HepG2 (cell line): ENCODE measurements around the gene BRMS1. TPM values are rescaled to one million over a fixed set of nuclear protein-coding genes. Genes with fewer than 3 reads are reported as not detected.

ENCODE experiments used
- ATAC-seq: fragments of 200-7000 bp; cut with Tn5 transposase; 3 replicates; pipeline ENCODE4 v1.9.1; 2020; ENCODE audit warnings: mild to moderate bottlenecking, moderate library complexity
- BruUV-seq: library from RNA; stranded (reverse); fragments of 400-500 nt; replicated peaks from 2 replicates; lab custom pipeline; 2021; lab: Mats Ljungman, UMichigan
- CTCF ChIA-PET: fragments of 300-600 bp; formaldehyde crosslinking; extraction: SDS; loops from one replicate; lab custom pipeline; 2021; ENCODE audit warnings: low total read pairs, inconsistent platforms, low intra/inter-chr PET ratio; lab: Yijun Ruan, JAX
- POLR2A ChIA-PET: fragments of 350-600 bp; sonication (Branson Sonifier 250); formaldehyde crosslinking; loops from one replicate; lab custom pipeline; 2020; ENCODE audit warnings: antibody characterized with exemption, inconsistent platforms; lab: Yijun Ruan, JAX
- DNase-seq: peaks from one replicate; pipeline ENCODE4 v3.0.0-alpha.2; 2015; ENCODE audit warnings: low spot score
- FAIRE-seq: peaks from 3 replicates; lab custom pipeline; 2011; peaks lifted over from hg19 to GRCh38; lab: Jason Lieb, UNC
- H2AFZ ChIP-seq: one replicate; pipeline ENCODE4 v1.6.1; 2011; ENCODE audit warnings: low read length, inconsistent platforms
- H3K27ac ChIP-seq: fragments of 300-600 bp; 3 replicates; pipeline ENCODE4 v1.8.0; 2011; ENCODE audit warnings: mixed run types, mild to moderate bottlenecking, mixed read lengths, low read length, inconsistent platforms; ENCODE audit not compliant: insufficient read depth; ENCODE audit errors: extremely low read length
- H3K27me3 ChIP-seq, 2 experiments: fragments of 200-600 bp in 1 of 2; 2 replicates in 1 of 2; 3 replicates in 1 of 2; pipeline versions ENCODE4 v1.6.0 to v1.8.0; 2011; ENCODE audit warnings: low read length in 2 of 2, mild to moderate bottlenecking in 2 of 2, moderate library complexity in 2 of 2, inconsistent platforms in 1 of 2; ENCODE audit not compliant: insufficient read depth in 2 of 2, control insufficient read depth in 1 of 2
- H3K36me3 ChIP-seq, 2 experiments: fragments of 200-600 bp in 1 of 2; replicated peaks in 1 of 2; 2 replicates in 1 of 2; 3 replicates in 1 of 2; pipeline versions ENCODE4 v1.5.1 to v1.8.0; 2011; ENCODE audit warnings: low read length in 2 of 2, inconsistent platforms in 1 of 2; ENCODE audit not compliant: insufficient read depth in 2 of 2, control insufficient read depth in 1 of 2
- H3K4me1 ChIP-seq: 2 replicates; pipeline ENCODE4 v1.5.1; 2012; ENCODE audit warnings: low read length, inconsistent platforms; ENCODE audit not compliant: insufficient read depth
- H3K4me2 ChIP-seq: 2 replicates; pipeline ENCODE4 v1.6.0; 2011; ENCODE audit warnings: low read depth, low read length, inconsistent platforms
- H3K4me3 ChIP-seq, 3 experiments: fragments of 200-600 bp in 1 of 3; sonication (generic), shearing (Covaris generic) in 1 of 3; replicated peaks in 1 of 3; 2 replicates each; pipeline ENCODE4 v1.5.1; 2011 to 2016; ENCODE audit warnings: low read length in 3 of 3, inconsistent platforms in 2 of 3, low read depth in 2 of 3, mild to moderate bottlenecking in 2 of 3, control low read depth in 1 of 3, mixed read lengths in 1 of 3; ENCODE audit not compliant: insufficient read depth in 1 of 3
- H3K79me2 ChIP-seq: one replicate; pipeline ENCODE4 v1.6.1; 2011; ENCODE audit warnings: low read length, inconsistent platforms; ENCODE audit not compliant: insufficient read depth
- H3K9ac ChIP-seq: 2 replicates; pipeline ENCODE4 v1.6.0; 2011; ENCODE audit warnings: mild to moderate bottlenecking, low read depth, low read length, inconsistent platforms; ENCODE audit not compliant: insufficient read depth
- H3K9me3 ChIP-seq: 2 replicates; pipeline ENCODE4 v1.5.1; 2012; ENCODE audit warnings: mild to moderate bottlenecking, low read length
- H4K20me1 ChIP-seq: 2 replicates; pipeline ENCODE4 v1.6.0; 2011; ENCODE audit warnings: inconsistent platforms, mild to moderate bottlenecking, low read length, moderate library complexity; ENCODE audit not compliant: insufficient read depth
- CCDC6 ChIP-seq: sonication (generic); formaldehyde crosslinking; IDR thresholded peaks from 2 replicates; pipeline ENCODE4 v1.8.1; 2022; ENCODE audit warnings: mild to moderate bottlenecking, missing genetic modification reagents, moderate library complexity
- EP300 ChIP-seq, 3 experiments: sonication (generic) in 1 of 3; formaldehyde crosslinking in 1 of 3; IDR thresholded peaks; 2 replicates each; pipeline versions ENCODE4 v1.5.1 to v1.6.1; 2011 to 2020; ENCODE audit warnings: low read depth in 2 of 3, low read length in 2 of 3, borderline replicate concordance in 1 of 3, improper control_type of control experiment in 1 of 3, mild to moderate bottlenecking in 1 of 3, missing genetic modification reagents in 1 of 3, moderate library complexity in 1 of 3
- NR2F6 ChIP-seq, 2 experiments: IDR thresholded peaks; 2 replicates each; pipeline ENCODE4 v1.6.1; 2016; ENCODE audit warnings: antibody characterized with exemption in 1 of 2, mild to moderate bottlenecking in 1 of 2
- RNF219 ChIP-seq: sonication (generic); formaldehyde crosslinking; IDR thresholded peaks from 2 replicates; pipeline ENCODE4 v1.5.0; 2020; ENCODE audit warnings: mild to moderate bottlenecking, missing genetic modification reagents
- TAF1 ChIP-seq: sonication (generic); formaldehyde crosslinking; IDR thresholded peaks from 2 replicates; pipeline ENCODE4 v1.4.0; 2020; ENCODE audit warnings: missing genetic modification reagents
- YEATS4 ChIP-seq: sonication (generic); formaldehyde crosslinking; IDR thresholded peaks from 2 replicates; pipeline ENCODE4 v1.4.0; 2020; ENCODE audit warnings: missing genetic modification reagents, borderline replicate concordance
- ZBTB37 ChIP-seq: sonication (generic); formaldehyde crosslinking; IDR thresholded peaks from 2 replicates; pipeline ENCODE4 v1.4.0; 2020; ENCODE audit warnings: mild to moderate bottlenecking, missing genetic modification reagents
- ZFP82 ChIP-seq: sonication (generic); formaldehyde crosslinking; IDR thresholded peaks from 2 replicates; pipeline ENCODE4 v1.5.1; 2020; ENCODE audit warnings: mild to moderate bottlenecking, missing genetic modification reagents, borderline replicate concordance
- ZFX ChIP-seq: sonication (generic); formaldehyde crosslinking; IDR thresholded peaks from 2 replicates; pipeline ENCODE4 v1.4.0; 2020; ENCODE audit warnings: mild to moderate bottlenecking, low read depth, missing genetic modification reagents, moderate library complexity
- ZNF496 ChIP-seq: sonication (generic); formaldehyde crosslinking; IDR thresholded peaks from 2 replicates; pipeline ENCODE4 v1.8.1; 2023; ENCODE audit warnings: mild to moderate bottlenecking, moderate library complexity, missing genetic modification reagents; ENCODE audit not compliant: insufficient replicate concordance
- ZNF552 ChIP-seq: sonication (generic); formaldehyde crosslinking; IDR thresholded peaks from 2 replicates; pipeline ENCODE4 v1.9.0; 2022; ENCODE audit warnings: missing genetic modification reagents, mild to moderate bottlenecking, borderline replicate concordance
- ZNF670 ChIP-seq: sonication (generic); formaldehyde crosslinking; IDR thresholded peaks from 2 replicates; pipeline ENCODE4 v1.8.0; 2022; ENCODE audit warnings: mild to moderate bottlenecking, missing genetic modification reagents, borderline replicate concordance
- ZNF691 ChIP-seq: sonication (generic); formaldehyde crosslinking; IDR thresholded peaks from 2 replicates; pipeline ENCODE4 v1.4.0; 2020; ENCODE audit warnings: missing genetic modification reagents, low read depth, mild to moderate bottlenecking, borderline replicate concordance
- ZNF816 ChIP-seq: sonication (generic); formaldehyde crosslinking; IDR thresholded peaks from 2 replicates; pipeline ENCODE4 v1.8.0; 2022; ENCODE audit warnings: missing genetic modification reagents, mild to moderate bottlenecking, borderline replicate concordance
- ZNF883 ChIP-seq: sonication (generic); formaldehyde crosslinking; IDR thresholded peaks from 2 replicates; pipeline ENCODE4 v1.5.1; 2020; ENCODE audit warnings: mild to moderate bottlenecking, missing genetic modification reagents; ENCODE audit errors: not compliant biosample characterization
- ZSCAN21 ChIP-seq: sonication (generic); formaldehyde crosslinking; IDR thresholded peaks from 2 replicates; pipeline ENCODE4 v1.8.0; 2022; ENCODE audit warnings: mild to moderate bottlenecking, missing genetic modification reagents, moderate library complexity, borderline replicate concordance
- WGBS: methylation state at CpG from one replicate; pipeline ENCODE4 v1.1.6; 2017; ENCODE audit warnings: low lambda C conversion rate; 5-methylcytosine and 5-hydroxymethylcytosine counted together
- in situ Hi-C: cut with HindIII; loops from 2 replicates; pipeline ENCODE4 v1.10.0; 2017; ENCODE audit warnings: low pct_unique_long_range_greater_than_20kb; ENCODE audit not compliant: extremely low pct_ligation_motif_present
- intact Hi-C: fragments of 100-400 bp; cut with micrococcal nuclease; formaldehyde crosslinking; loops from one replicate; pipeline ENCODE4 v1.10.0; 2022; ENCODE audit not compliant: unreplicated experiment
- polyA plus RNA-seq, 8 experiments: library from polyadenylated mRNA; depleted of rRNA in 3 of 8; stranded (reverse) in 7 of 8; unstranded in 1 of 8; fragments of >200 nt; fragmentation: Illumina TruSeq in 4 of 8; extraction: Trizol in 4 of 8; gene quantifications; 2 replicates each; pipeline versions ENCODE4 v1.2.1 to v1.2.3, GENCODE V29; 2011 to 2016; ENCODE audit warnings: low read depth in 4 of 8, missing spikeins in 1 of 8, mixed read lengths in 1 of 8; ENCODE audit not compliant: insufficient read depth in 1 of 8
- total RNA-seq, 5 experiments: library from RNA; depleted of rRNA; stranded (reverse); fragments of >200 nt; fragmentation: Illumina TruSeq; extraction: Trizol; gene quantifications; 2 replicates each; pipeline ENCODE4 v1.2.3, GENCODE V29; 2016; ENCODE audit warnings: low read depth in 1 of 5

BRMS1 gene
- total and polyA plus RNA-seq, 2 of the 13 experiments (the other 11 are each of a cell fraction or from before 2014, with no cell fraction given), result 15.8 to 55.7 TPM

- Histone ChIP-seq H3K4me3 (peak overlapping the region; percentile 67 to 93 (median 71)), H3K36me3 (no peaks in the 10 kb centered on the region), H3K4me2 (peak overlapping the region; percentile 97), H3K9ac (peak overlapping the region; percentile 83), H3K79me2 (no peaks in the 10 kb centered on the region), H3K27ac (peak overlapping the region; percentile 97), H2AFZ (no peak overlapping the region), H4K20me1 (no peaks in the 10 kb centered on the region), H3K4me1 (peaks cover 49% of the 10 kb centered on the region), H3K27me3 (0 out of 5 replicates have a peak, but pooled peaks cover 0 to 3% of the 10 kb centered on the region in 2 experiments), H3K9me3 (no peaks in the 10 kb centered on the region)
- BruUV-seq, result TSS peak; percentile 73
- POLR2A ChIA-PET, result interaction anchor here (0.6 to 5.2 kb wide), 37 partner anchors 9 to 530 kb away, joined by 3 to 121 read pairs (median 6); partner anchors contain the start of genes B4GAT1, BANF1, BRMS1 and CCDC85B
- CTCF ChIA-PET, result interaction anchor here (1.2 to 4.2 kb wide), 7 partner anchors 9 to 77 kb away, joined by 3 to 68 read pairs (median 4); partner anchors contain the start of gene RIN1
- FAIRE-seq (peak; percentile 79), ATAC-seq (peak; percentile 88), DNase-seq (peak; percentile 96)
- in situ Hi-C loops (no loop called here), intact Hi-C loops (loop anchor here (1.0 to 10.0 kb wide), 2 partner anchors 24 to 72 kb away; partner anchors contain the start of gene RIN1)
- 0% methylated on average over 10 of the region's 52 CpGs for WGBS
- peak; percentile 41 for TF ChIP-seq CCDC6 (CRISPR knock-in tag)
- TF ChIP-seq YEATS4 (CRISPR knock-in tag), result peak; percentile 14; the same call in 1 of the 2 replicates
- TF ChIP-seq ZNF691 (CRISPR knock-in tag), result peak; percentile 18; the same call in 1 of the 2 replicates
- no peak for TF ChIP-seq EP300 (IDR thresholded peaks at IDR 0.05; ENCODE audit: low read depth in 2 of 2, low read length in 2 of 2)
- no peak for TF ChIP-seq EP300 (CRISPR knock-in tag; IDR thresholded peaks at IDR 0.05; ENCODE audit: borderline replicate concordance)
- TF ChIP-seq TAF1 (CRISPR knock-in tag), result peak; percentile 36; the same call in 1 of the 2 replicates
- no peak for TF ChIP-seq RNF219 (CRISPR knock-in tag)
- peak; percentile 80 for TF ChIP-seq ZFX (CRISPR knock-in tag)
- 0 out of 2 replicates have a peak, but pooled peaks have one; percentile 41 for TF ChIP-seq ZBTB37 (CRISPR knock-in tag)
- peak; percentile 87; the same call in 1 of the 2 replicates for TF ChIP-seq ZFP82 (CRISPR knock-in tag)
- 0 out of 2 replicates have a peak, but pooled peaks have one; percentile 8 for TF ChIP-seq ZSCAN21 (CRISPR knock-in tag)
- TF ChIP-seq NR2F6 (IDR thresholded peaks at IDR 0.05), result no peak
- peak; percentile 28; the same call in 1 of the 2 replicates for TF ChIP-seq NR2F6 (CRISPR knock-in tag; IDR thresholded peaks at IDR 0.05)
- no peak for TF ChIP-seq ZNF496 (CRISPR knock-in tag)
- TF ChIP-seq ZNF883 (CRISPR knock-in tag), result no peak
- 0 out of 2 replicates have a peak, but pooled peaks have one; percentile 36 for TF ChIP-seq ZNF552 (CRISPR knock-in tag)
- TF ChIP-seq ZNF816 (CRISPR knock-in tag), result peak; percentile 84
- 0 out of 2 replicates have a peak, but pooled peaks have one; percentile 54 for TF ChIP-seq ZNF670 (CRISPR knock-in tag)
Observed at GRCh38 chr11:66312549-66313320, 32.2 kb downstream of the BRMS1 start.
